HCT116 (cell line): ENCODE results near the gene NUDT22. TPM values are rescaled to one million over a fixed set of nuclear protein-coding genes. Genes with fewer than 3 reads are reported as not detected.

ENCODE experiments used
- ATAC-seq: fragments of 200-7000 bp; cut with Tn5 transposase; 2 replicates; pipeline ENCODE4 v1.9.1; 2020; ENCODE audit warnings: mild to moderate bottlenecking, moderate library complexity
- BruUV-seq: library from RNA; stranded (reverse); fragments of 400-500 nt; replicated peaks from 2 replicates; lab custom pipeline; 2021; lab: Mats Ljungman, UMichigan
- CTCF ChIA-PET: fragments of 300-600 bp; sonication (Branson Sonifier 250); formaldehyde crosslinking; loops from one replicate; lab custom pipeline; 2021; ENCODE audit warnings: antibody characterized with exemption; lab: Charles Lee
- POLR2A ChIA-PET: fragments of 300-600, 350-600 bp; sonication (Branson Sonifier 250); formaldehyde crosslinking; loops from one replicate; lab custom pipeline; 2021; ENCODE audit warnings: antibody characterized with exemption; lab: Charles Lee
- RAD21 ChIA-PET, 2 experiments: fragments of 300-600 bp; sonication (Branson Sonifier 250); formaldehyde crosslinking; loops; one replicate each; lab custom pipeline; 2023; ENCODE audit warnings: low total read pairs in 2 of 2; ENCODE audit not compliant: uncharacterized antibody in 2 of 2, unreplicated experiment in 2 of 2, low non-redundant PET in 1 of 2; lab: Charles Lee
- DNase-seq: peaks from one replicate; pipeline ENCODE4 v3.0.0-alpha.2; 2010; ENCODE audit warnings: low read depth, low spot score
- H2AFZ ChIP-seq: fragments of 200-600 bp; shearing (Covaris generic), sonication (generic); 2 replicates; pipeline ENCODE4 v1.6.1; 2017; ENCODE audit warnings: low read depth, mixed run types, mixed read lengths, antibody characterized with exemption, low read length; ENCODE audit not compliant: poor library complexity, severe bottlenecking
- H3K27ac ChIP-seq: 2 replicates; pipeline ENCODE4 v1.5.1; 2012; ENCODE audit warnings: low read depth, low read length
- H3K27me3 ChIP-seq: fragments of 200-600 bp; sonication (generic); 2 replicates; pipeline ENCODE4 v1.6.1; 2016; ENCODE audit warnings: mixed run types, low read length, mixed read lengths; ENCODE audit not compliant: insufficient read depth
- H3K36me3 ChIP-seq, 2 experiments: fragments of 200-500 bp in 1 of 2; fragments of 200-600 bp in 1 of 2; sonication (Bioruptor generic) in 1 of 2; sonication (generic) in 1 of 2; 2 replicates each; pipeline versions ENCODE4 v1.5.1 to v1.6.1; 2014 to 2016; ENCODE audit warnings: low read length in 2 of 2, inconsistent platforms in 1 of 2, mixed read lengths in 1 of 2, mixed run types in 1 of 2; ENCODE audit not compliant: insufficient read depth in 2 of 2, control insufficient read depth in 1 of 2
- H3K4me1 ChIP-seq, 2 experiments: fragments of 200-600 bp in 1 of 2; sonication (generic) in 1 of 2; 2 replicates each; pipeline versions ENCODE4 v1.5.1 to v1.6.1; 2012 to 2017; ENCODE audit warnings: low read length in 2 of 2, inconsistent platforms in 1 of 2, mild to moderate bottlenecking in 1 of 2, mixed read lengths in 1 of 2, mixed run types in 1 of 2, moderate library complexity in 1 of 2; ENCODE audit not compliant: insufficient read depth in 2 of 2, control insufficient read depth in 1 of 2
- H3K4me2 ChIP-seq: fragments of 200-600 bp; sonication (generic); 2 replicates; pipeline ENCODE4 v1.6.1; 2017; ENCODE audit warnings: mixed run types, low read length, mixed read lengths
- H3K4me3 ChIP-seq, 2 experiments: fragments of 200-600 bp in 1 of 2; sonication (generic) in 1 of 2; replicated peaks in 1 of 2; 2 replicates each; pipeline ENCODE4 v1.5.1; 2011 to 2016; ENCODE audit warnings: low read length in 2 of 2, control low read depth in 1 of 2, low read depth in 1 of 2, mild to moderate bottlenecking in 1 of 2, mixed read lengths in 1 of 2, mixed run types in 1 of 2
- H3K79me2 ChIP-seq: fragments of 200-600 bp; sonication (generic); 2 replicates; pipeline ENCODE4 v1.6.1; 2017; ENCODE audit warnings: mild to moderate bottlenecking, mixed run types, low read length, moderate library complexity, mixed read lengths; ENCODE audit not compliant: insufficient read depth
- H3K9ac ChIP-seq: fragments of 200-600 bp; sonication (generic); 2 replicates; pipeline ENCODE4 v1.6.1; 2016; ENCODE audit warnings: low read length, mixed read lengths
- H3K9me2 ChIP-seq: fragments of 200-600 bp; sonication (generic), shearing (Covaris generic); 2 replicates; pipeline ENCODE4 v1.6.1; 2017; ENCODE audit warnings: mixed run types, mild to moderate bottlenecking, moderate library complexity; ENCODE audit not compliant: insufficient read depth
- H3K9me3 ChIP-seq, 2 experiments: fragments of 200-500 bp in 1 of 2; fragments of 200-600 bp in 1 of 2; sonication (Bioruptor generic) in 1 of 2; sonication (generic) in 1 of 2; 2 replicates each; pipeline ENCODE4 v1.6.1; 2014 to 2017; ENCODE audit warnings: low read length in 2 of 2, mixed read lengths in 2 of 2, inconsistent platforms in 1 of 2, low read depth in 1 of 2, mild to moderate bottlenecking in 1 of 2, mixed run types in 1 of 2, moderate library complexity in 1 of 2; ENCODE audit not compliant: control insufficient read depth in 1 of 2, insufficient read depth in 1 of 2
- H4K20me1 ChIP-seq: fragments of 200-600 bp; sonication (generic), shearing (Covaris generic); 2 replicates; pipeline ENCODE4 v1.6.1; 2017; ENCODE audit warnings: mixed run types, mild to moderate bottlenecking, moderate library complexity; ENCODE audit not compliant: insufficient read depth
- CBX3 ChIP-seq: IDR thresholded peaks from 2 replicates; pipeline ENCODE4 v1.6.1; 2012; ENCODE audit warnings: low read depth
- EZH2 ChIP-seq: fragments of 200-600 bp; sonication (generic); IDR thresholded peaks from 2 replicates; pipeline ENCODE4 v1.6.1; 2017; ENCODE audit warnings: antibody characterized with exemption, mixed run types
- JUND ChIP-seq: IDR thresholded peaks from 2 replicates; pipeline ENCODE4 v1.6.1; 2012
- SP1 ChIP-seq: IDR thresholded peaks from 2 replicates; pipeline ENCODE4 v1.6.1; 2012; ENCODE audit warnings: low read depth
- TCF7L2 ChIP-seq: IDR thresholded peaks from 2 replicates; pipeline ENCODE4 v1.7.0; 2011; ENCODE audit warnings: borderline replicate concordance, inconsistent platforms; ENCODE audit not compliant: insufficient read depth, insufficient read length; ENCODE audit errors: extremely low read depth
- YY1 ChIP-seq: IDR thresholded peaks from 2 replicates; pipeline ENCODE4 v1.6.1; 2011; ENCODE audit warnings: low read length, low read depth, moderate library complexity, mild to moderate bottlenecking; ENCODE audit not compliant: insufficient replicate concordance; ENCODE audit errors: extremely low read depth
- ZNF274 ChIP-seq: fragments of 200-500 bp; sonication (Bioruptor generic); IDR thresholded peaks from 2 replicates; pipeline ENCODE4 v1.6.1; 2014; ENCODE audit warnings: mild to moderate bottlenecking, low read depth, low read length, inconsistent platforms
- intact Hi-C: fragments of 100-400 bp; cut with micrococcal nuclease; formaldehyde crosslinking; loops from 2 replicates; pipeline ENCODE4 v1.10.0; 2022
- total RNA-seq: library from RNA; stranded (reverse); gene quantifications from one replicate; pipeline ENCODE4 v1.2.1, GENCODE V29; 2021; ENCODE audit not compliant: unreplicated experiment
- TF ChIP-seq, protein P1 (sequence below): IDR thresholded peaks from 2 replicates; pipeline ENCODE4 v1.6.1; 2011; ENCODE audit warnings: mild to moderate bottlenecking, low read length, moderate library complexity; ENCODE audit not compliant: insufficient replicate concordance; ENCODE audit errors: extremely low read depth

The NUDT22 gene
- total RNA-seq, 1 experiment from 2014 or later: 70.9 TPM

DNA sequence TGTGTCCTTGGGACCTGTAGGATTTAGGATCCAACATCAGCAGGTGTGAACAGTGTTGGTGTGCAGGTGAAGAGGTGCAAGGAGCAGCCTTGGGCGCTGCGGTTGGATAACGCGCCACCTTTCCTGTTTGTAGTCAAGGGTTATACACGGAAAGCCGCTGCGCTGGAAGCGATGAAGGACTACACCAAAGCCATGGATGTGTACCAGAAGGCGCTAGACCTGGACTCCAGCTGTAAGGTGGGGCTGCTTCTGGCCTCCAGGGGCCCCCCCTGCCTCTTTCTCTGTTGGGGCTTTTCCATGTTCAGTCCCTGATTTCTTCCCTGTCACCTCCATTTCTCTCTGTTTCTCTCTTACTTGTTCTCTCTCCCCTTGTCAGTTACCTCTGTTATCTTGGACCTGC, 23.1 kb upstream of the NUDT22 start:
- POLR2A ChIA-PET: no interaction called here
- Histone ChIP-seq H3K27ac (no peak overlapping the region), H3K9ac (no peak overlapping the region), H3K36me3 (peaks cover 53 to 63% of the 10 kb centered on the region in 2 experiments), H3K4me2 (no peak overlapping the region), H3K27me3 (no peaks in the 10 kb centered on the region), H2AFZ (no peak overlapping the region), H3K9me2 (no peaks in the 10 kb centered on the region), H3K79me2 (peaks cover 44% of the 10 kb centered on the region; the same call in 1 of the 2 replicates), H4K20me1 (no peaks in the 10 kb centered on the region), H3K4me1 (peaks cover 0 to 8% of the 10 kb centered on the region in 2 experiments; a peak in 1 of 4 replicates), H3K4me3 (no peak overlapping the region), H3K9me3 (no peaks in the 10 kb centered on the region)
- TF ChIP-seq, protein P1, sequence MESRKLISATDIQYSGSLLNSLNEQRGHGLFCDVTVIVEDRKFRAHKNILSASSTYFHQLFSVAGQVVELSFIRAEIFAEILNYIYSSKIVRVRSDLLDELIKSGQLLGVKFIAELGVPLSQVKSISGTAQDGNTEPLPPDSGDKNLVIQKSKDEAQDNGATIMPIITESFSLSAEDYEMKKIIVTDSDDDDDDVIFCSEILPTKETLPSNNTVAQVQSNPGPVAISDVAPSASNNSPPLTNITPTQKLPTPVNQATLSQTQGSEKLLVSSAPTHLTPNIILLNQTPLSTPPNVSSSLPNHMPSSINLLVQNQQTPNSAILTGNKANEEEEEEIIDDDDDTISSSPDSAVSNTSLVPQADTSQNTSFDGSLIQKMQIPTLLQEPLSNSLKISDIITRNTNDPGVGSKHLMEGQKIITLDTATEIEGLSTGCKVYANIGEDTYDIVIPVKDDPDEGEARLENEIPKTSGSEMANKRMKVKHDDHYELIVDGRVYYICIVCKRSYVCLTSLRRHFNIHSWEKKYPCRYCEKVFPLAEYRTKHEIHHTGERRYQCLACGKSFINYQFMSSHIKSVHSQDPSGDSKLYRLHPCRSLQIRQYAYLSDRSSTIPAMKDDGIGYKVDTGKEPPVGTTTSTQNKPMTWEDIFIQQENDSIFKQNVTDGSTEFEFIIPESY: no peak
- no peak for TF ChIP-seq ZNF274
- TF ChIP-seq TCF7L2: no peak
- no peak for TF ChIP-seq SP1
- no peak for TF ChIP-seq JUND
- no peak for TF ChIP-seq EZH2
- no peak for TF ChIP-seq CBX3
- TF ChIP-seq YY1: no peak
- intact Hi-C loops: no loop called here
- ATAC-seq: no peak
- DNase-seq: no peak
- RAD21 ChIA-PET: no interaction called here
- CTCF ChIA-PET: interaction anchor here (4.6 kb wide), 1 partner anchor 100 kb away, joined by 80 read pairs; the partner anchor contains the start of genes CATSPERZ and ESRRA
- no TSS peak for BruUV-seq
